SK-N-SH treated with all-trans-retinoic acid at 6 μM for 48 hours (cell line): ENCODE measurements around the gene TRPM2.

Source experiments
- PATZ1 ChIP-seq: fragments of 250-450 bp; sonication (Bioruptor Pico); IDR thresholded peaks from 2 replicates; pipeline ENCODE4 v1.8.0; 2020; ENCODE audit warnings: mild to moderate bottlenecking, moderate library complexity, borderline replicate concordance
- POU6F1 ChIP-seq: fragments of 250-450 bp; sonication (Bioruptor Pico); IDR thresholded peaks from 2 replicates; pipeline ENCODE4 v1.8.0; 2021; ENCODE audit warnings: low read depth, mild to moderate bottlenecking, moderate library complexity, borderline replicate concordance
- TSHZ2 ChIP-seq: fragments of 250-450 bp; sonication (Bioruptor Pico); IDR thresholded peaks from 2 replicates; pipeline ENCODE4 v1.5.0; 2020; ENCODE audit warnings: mild to moderate bottlenecking, moderate library complexity
- ZFP3 ChIP-seq: fragments of 250-450 bp; sonication (Bioruptor Pico); IDR thresholded peaks from 2 replicates; pipeline ENCODE4 v1.5.0; 2020; ENCODE audit warnings: mild to moderate bottlenecking, moderate library complexity
- ZFP30 ChIP-seq: fragments of 450-650 bp; formaldehyde crosslinking; IDR thresholded peaks from 2 replicates; pipeline ENCODE4 v1.5.0; 2022; ENCODE audit warnings: mild to moderate bottlenecking, moderate library complexity
- ZNF565 ChIP-seq: fragments of 450-650 bp; formaldehyde crosslinking; conservative IDR thresholded peaks from 2 replicates; pipeline ENCODE4 v1.5.0; 2020; ENCODE audit warnings: low read depth, mild to moderate bottlenecking, moderate library complexity

- TF ChIP-seq ZFP3 (CRISPR knock-in tag) (no peak), TSHZ2 (CRISPR knock-in tag) (no peak), PATZ1 (CRISPR knock-in tag) (no peak), POU6F1 (CRISPR knock-in tag) (no peak), ZFP30 (CRISPR knock-in tag) (no peak), ZNF565 (no peak)
Measured at GRCh38 chr21:44441041-44441400, 87.6 kb downstream of the TRPM2 start.
